22Rv1 (cell line): ENCODE results near the gene ZNF274.

ENCODE experiments used
- ZFX ChIP-seq: fragments of 450-650 bp; IDR thresholded peaks from 2 replicates; pipeline ENCODE4 v1.6.1; 2017; ENCODE audit warnings: antibody characterized with exemption, borderline replicate concordance
- TF ChIP-seq, protein P1 (sequence below): fragments of 450-650 bp; IDR thresholded peaks from 2 replicates; pipeline ENCODE4 v1.5.1; 2017; ENCODE audit warnings: mild to moderate bottlenecking

DNA sequence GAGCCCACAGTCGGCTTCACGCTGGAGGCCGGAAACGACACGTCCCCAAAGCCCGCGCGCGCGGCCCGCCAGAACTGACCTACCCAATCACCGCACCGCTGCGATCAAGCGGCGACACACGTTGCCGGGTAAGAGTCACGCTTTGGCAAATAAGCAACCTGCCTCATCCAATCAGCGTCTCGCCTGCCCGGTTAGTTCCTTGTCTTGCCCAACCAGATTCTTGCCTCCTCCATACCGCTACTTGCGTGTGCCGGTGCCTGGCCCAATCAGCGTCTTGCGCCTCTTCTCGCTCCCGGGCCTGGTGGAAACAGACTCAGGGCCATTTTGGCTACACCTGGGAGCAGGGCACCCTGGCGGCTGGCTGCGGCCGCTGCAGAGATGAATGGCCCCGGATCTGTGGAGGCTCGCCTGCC, 34.2 kb downstream of the ZNF274 start:
- TF ChIP-seq, protein P1, sequence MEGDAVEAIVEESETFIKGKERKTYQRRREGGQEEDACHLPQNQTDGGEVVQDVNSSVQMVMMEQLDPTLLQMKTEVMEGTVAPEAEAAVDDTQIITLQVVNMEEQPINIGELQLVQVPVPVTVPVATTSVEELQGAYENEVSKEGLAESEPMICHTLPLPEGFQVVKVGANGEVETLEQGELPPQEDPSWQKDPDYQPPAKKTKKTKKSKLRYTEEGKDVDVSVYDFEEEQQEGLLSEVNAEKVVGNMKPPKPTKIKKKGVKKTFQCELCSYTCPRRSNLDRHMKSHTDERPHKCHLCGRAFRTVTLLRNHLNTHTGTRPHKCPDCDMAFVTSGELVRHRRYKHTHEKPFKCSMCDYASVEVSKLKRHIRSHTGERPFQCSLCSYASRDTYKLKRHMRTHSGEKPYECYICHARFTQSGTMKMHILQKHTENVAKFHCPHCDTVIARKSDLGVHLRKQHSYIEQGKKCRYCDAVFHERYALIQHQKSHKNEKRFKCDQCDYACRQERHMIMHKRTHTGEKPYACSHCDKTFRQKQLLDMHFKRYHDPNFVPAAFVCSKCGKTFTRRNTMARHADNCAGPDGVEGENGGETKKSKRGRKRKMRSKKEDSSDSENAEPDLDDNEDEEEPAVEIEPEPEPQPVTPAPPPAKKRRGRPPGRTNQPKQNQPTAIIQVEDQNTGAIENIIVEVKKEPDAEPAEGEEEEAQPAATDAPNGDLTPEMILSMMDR: no peak
- no peak for TF ChIP-seq ZFX
